Measurements from ENCODE around the gene MAGEF1. TPM values are rescaled to one million over a fixed set of nuclear protein-coding genes. Genes with fewer than 3 reads are reported as not detected.

The MAGEF1 gene
- total and polyA plus RNA-seq, 9 donors = 28.3 to 48.7 (median 39.7) TPM

DNA sequence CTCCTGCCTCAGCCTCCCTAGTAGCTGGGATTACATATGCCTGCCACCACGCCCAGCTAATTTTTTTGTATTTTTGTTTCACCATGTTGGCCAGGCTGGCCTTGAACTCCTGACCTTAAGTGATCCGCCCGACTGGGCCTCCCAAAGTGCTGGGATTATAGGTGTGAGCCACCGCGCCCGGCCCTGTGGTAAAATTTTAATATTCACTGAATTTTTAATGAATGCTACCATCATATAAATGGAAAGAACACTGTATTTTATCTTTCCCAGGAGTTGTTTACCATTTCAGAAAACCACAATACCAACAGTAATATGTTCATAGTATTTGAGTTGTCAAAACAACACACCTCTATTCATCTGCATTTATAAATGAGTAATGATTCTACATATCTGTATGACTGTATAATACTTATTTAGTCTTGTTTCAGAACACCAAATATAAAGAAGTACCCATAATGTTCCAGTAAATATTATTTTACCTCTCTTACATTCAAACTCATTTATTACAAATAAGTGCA lies 16.2 kb upstream of the MAGEF1 start:
- TF ChIP-seq POLR2A (IDR thresholded peaks at IDR 0.05) (no peak), EP300 (IDR thresholded peaks at IDR 0.05) (no peak)
- TF ChIP-seq, protein P1, sequence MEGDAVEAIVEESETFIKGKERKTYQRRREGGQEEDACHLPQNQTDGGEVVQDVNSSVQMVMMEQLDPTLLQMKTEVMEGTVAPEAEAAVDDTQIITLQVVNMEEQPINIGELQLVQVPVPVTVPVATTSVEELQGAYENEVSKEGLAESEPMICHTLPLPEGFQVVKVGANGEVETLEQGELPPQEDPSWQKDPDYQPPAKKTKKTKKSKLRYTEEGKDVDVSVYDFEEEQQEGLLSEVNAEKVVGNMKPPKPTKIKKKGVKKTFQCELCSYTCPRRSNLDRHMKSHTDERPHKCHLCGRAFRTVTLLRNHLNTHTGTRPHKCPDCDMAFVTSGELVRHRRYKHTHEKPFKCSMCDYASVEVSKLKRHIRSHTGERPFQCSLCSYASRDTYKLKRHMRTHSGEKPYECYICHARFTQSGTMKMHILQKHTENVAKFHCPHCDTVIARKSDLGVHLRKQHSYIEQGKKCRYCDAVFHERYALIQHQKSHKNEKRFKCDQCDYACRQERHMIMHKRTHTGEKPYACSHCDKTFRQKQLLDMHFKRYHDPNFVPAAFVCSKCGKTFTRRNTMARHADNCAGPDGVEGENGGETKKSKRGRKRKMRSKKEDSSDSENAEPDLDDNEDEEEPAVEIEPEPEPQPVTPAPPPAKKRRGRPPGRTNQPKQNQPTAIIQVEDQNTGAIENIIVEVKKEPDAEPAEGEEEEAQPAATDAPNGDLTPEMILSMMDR (IDR thresholded peaks at IDR 0.05) = no peak
- no peaks in the 10 kb centered on the region for H3K27me3 ChIP-seq
- intact Hi-C loops (cut with DNase I) = no loop called here
- H3K4me1 ChIP-seq (ENCODE audit: insufficient read depth) = peaks cover 5% of the 10 kb centered on the region
- H3K4me3 ChIP-seq = no peak overlapping the region
- no peaks in the 10 kb centered on the region for H3K9me3 ChIP-seq
- no peaks in the 10 kb centered on the region for H3K36me3 ChIP-seq
- no peak for DNase-seq
- 62 to 76% (median 72%) methylated on average over 6 of the region's 6 CpGs for WGBS, 3 donors
- H3K27ac ChIP-seq = peak overlapping the region in 1 of 2 donors; percentile 72

DNA sequence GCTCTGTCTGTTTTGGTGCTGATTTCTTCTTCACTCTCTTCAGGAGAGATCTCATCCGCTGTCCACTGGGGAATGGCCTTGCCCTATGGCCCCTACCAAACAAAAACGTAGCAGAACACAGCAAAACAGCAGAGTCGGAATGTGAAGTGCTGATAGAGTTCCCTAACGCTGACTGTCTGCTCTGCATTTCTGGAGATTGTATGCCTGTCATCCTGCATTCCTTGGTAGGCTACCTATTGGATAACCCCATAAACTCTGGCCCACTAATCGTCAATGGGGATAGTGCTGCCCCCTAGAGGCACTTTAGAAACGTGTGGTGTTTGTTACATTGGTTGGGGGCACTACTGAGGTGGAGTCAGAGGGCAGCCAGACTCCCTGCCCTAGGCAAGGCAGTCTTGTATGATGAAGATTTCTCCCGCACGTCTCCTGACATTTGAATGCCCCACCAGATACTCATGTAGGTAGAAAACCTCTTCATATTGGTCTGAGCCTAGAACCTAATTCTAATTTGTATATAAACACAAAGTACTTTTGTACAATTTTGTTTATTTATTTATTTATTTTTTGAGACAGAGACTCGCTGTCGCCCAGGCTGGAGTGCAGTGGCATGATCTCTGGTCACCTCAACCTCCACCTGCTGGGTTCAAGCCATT lies 15.6 kb upstream of the MAGEF1 start:
- H3K27me3 ChIP-seq = no peaks in the 10 kb centered on the region
- no peak overlapping the region for H3K4me3 ChIP-seq
- no peaks in the 10 kb centered on the region for H3K9me3 ChIP-seq
- no peak for TF ChIP-seq POLR2A (IDR thresholded peaks at IDR 0.05)
- no peak for TF ChIP-seq EP300 (IDR thresholded peaks at IDR 0.05)
- TF ChIP-seq, protein P1 (IDR thresholded peaks at IDR 0.05) = peak; percentile 41 to 84 (median 80)
- peaks cover 5% of the 10 kb centered on the region for H3K4me1 ChIP-seq (ENCODE audit: insufficient read depth)
- H3K36me3 ChIP-seq = no peaks in the 10 kb centered on the region
- 11 to 17% (median 16%) methylated on average over 10 of the region's 10 CpGs for WGBS, 3 donors
- peak overlapping the region; percentile 37 to 72 for H3K27ac ChIP-seq
- intact Hi-C loops (cut with DNase I) = no loop called here
- peak; percentile 60 to 74 (median 65) for DNase-seq

DNA sequence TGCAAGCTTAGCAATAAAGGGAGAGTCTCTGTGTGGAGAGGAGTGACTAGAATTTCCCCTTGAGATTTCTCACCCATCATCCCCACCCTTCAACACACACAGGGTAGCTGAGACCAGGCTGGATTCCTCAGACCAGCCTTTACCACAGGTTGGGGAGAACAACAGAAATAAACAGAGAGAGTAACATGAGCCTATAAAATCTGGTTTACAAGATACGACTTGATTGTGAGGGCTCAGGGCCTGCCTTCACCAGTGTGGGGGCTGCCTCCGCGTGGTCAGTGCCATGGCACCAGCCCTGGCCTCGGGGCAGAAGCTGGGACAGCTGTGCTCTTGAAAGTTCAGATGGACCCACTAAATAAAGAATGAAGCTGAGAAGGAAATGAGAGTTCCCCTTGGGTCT lies 14.6 kb upstream of the MAGEF1 start:
- H3K27ac ChIP-seq = peak overlapping the region in 1 of 2 donors; percentile 72
- TF ChIP-seq, protein P1 (IDR thresholded peaks at IDR 0.05) = no peak
- TF ChIP-seq POLR2A (IDR thresholded peaks at IDR 0.05) = no peak
- TF ChIP-seq EP300 (IDR thresholded peaks at IDR 0.05) = no peak
- intact Hi-C loops (cut with DNase I) = no loop called here

DNA sequence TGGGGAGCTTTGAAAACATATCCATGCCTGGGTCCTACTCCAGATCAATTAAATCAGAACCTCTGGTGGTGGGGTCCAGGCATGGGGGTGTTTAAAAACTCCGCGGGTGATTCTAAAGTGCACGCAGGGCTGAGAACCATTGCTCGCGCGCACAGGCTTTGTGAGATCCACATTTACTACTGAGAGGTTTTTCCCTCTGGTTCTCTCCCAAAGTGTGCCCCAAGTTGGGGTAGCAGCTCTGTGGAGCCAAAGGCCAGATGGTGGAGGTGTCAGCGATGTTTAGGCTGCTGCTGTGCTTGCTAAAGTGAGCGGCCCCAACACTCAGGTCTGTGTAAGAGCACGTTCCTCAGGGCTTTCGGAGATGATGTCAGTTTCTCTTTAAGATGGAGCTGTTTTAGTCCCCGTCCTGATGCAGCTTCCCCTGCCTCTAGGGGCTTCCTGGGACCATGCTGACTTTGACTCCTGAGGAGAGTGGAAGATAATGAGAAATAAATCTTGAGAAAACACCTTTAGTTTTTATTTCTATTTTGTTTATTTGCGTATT lies 13.4 kb upstream of the MAGEF1 start:
- Histone ChIP-seq H3K4me3 (no peak overlapping the region), H3K27me3 (no peaks in the 10 kb centered on the region), H3K36me3 (no peaks in the 10 kb centered on the region), H3K4me1 (ENCODE audit: insufficient read depth) (peaks cover 5% of the 10 kb centered on the region), H3K9me3 (no peaks in the 10 kb centered on the region), H3K27ac (no peak overlapping the region)
- 93 to 95% (median 95%) methylated on average over 12 of the region's 12 CpGs for WGBS, 3 donors
- intact Hi-C loops (cut with DNase I) = no loop called here
- no peak for DNase-seq
- TF ChIP-seq, protein P1 (IDR thresholded peaks at IDR 0.05) = no peak
- TF ChIP-seq EP300 (IDR thresholded peaks at IDR 0.05) (no peak), POLR2A (IDR thresholded peaks at IDR 0.05) (no peak)

More for the DNA sequence above, 14.6 kb upstream of the MAGEF1 start:
- 77 to 84% (median 78%) methylated on average over 4 of the region's 4 CpGs for WGBS, 3 donors
- Histone ChIP-seq H3K9me3 (no peaks in the 10 kb centered on the region), H3K4me1 (ENCODE audit: insufficient read depth) (peaks cover 5% of the 10 kb centered on the region), H3K27me3 (no peaks in the 10 kb centered on the region), H3K36me3 (no peaks in the 10 kb centered on the region), H3K4me3 (no peak overlapping the region)
- DNase-seq = no peak
